Skin epidermis (tissue), 12 donors: ENCODE data around the gene LCAT.
"Not testable (repeated sequence)": the region's sequence is repeated elsewhere in the genome, so short reads cannot be mapped to it uniquely, and the experiment has no call there.

Experiments used
- H3K27ac ChIP-seq, 21 experiments: fragments of 200-600 bp; sonication (generic) in 11 of 21; one replicate each; pipeline ENCODE4 v1.5.0; 2020; ENCODE audit warnings: mild to moderate bottlenecking in 3 of 21, inconsistent platforms in 2 of 21, moderate library complexity in 2 of 21
- H3K4me3 ChIP-seq, 7 experiments: fragments of 200-600 bp; sonication (generic) in 2 of 7; one replicate each; pipeline ENCODE4 v1.5.0; 2020; ENCODE audit warnings: inconsistent platforms in 2 of 7, mild to moderate bottlenecking in 2 of 7, moderate library complexity in 1 of 7

The LCAT gene, protein sequence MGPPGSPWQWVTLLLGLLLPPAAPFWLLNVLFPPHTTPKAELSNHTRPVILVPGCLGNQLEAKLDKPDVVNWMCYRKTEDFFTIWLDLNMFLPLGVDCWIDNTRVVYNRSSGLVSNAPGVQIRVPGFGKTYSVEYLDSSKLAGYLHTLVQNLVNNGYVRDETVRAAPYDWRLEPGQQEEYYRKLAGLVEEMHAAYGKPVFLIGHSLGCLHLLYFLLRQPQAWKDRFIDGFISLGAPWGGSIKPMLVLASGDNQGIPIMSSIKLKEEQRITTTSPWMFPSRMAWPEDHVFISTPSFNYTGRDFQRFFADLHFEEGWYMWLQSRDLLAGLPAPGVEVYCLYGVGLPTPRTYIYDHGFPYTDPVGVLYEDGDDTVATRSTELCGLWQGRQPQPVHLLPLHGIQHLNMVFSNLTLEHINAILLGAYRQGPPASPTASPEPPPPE

GRCh38 chr16:67943619-67944504 lies at the start of gene LCAT:
TSS of gene LCAT (minus strand) at chr16:67944120. CDS start at chr16:67944101, 19 bp downstream.
- Histone ChIP-seq H3K27ac (peak within 1 kb of the TSS in 9 of 21 experiments; percentile 15 to 78 (median 61)), H3K4me3 (no peak within 1 kb of the TSS)

DNA sequence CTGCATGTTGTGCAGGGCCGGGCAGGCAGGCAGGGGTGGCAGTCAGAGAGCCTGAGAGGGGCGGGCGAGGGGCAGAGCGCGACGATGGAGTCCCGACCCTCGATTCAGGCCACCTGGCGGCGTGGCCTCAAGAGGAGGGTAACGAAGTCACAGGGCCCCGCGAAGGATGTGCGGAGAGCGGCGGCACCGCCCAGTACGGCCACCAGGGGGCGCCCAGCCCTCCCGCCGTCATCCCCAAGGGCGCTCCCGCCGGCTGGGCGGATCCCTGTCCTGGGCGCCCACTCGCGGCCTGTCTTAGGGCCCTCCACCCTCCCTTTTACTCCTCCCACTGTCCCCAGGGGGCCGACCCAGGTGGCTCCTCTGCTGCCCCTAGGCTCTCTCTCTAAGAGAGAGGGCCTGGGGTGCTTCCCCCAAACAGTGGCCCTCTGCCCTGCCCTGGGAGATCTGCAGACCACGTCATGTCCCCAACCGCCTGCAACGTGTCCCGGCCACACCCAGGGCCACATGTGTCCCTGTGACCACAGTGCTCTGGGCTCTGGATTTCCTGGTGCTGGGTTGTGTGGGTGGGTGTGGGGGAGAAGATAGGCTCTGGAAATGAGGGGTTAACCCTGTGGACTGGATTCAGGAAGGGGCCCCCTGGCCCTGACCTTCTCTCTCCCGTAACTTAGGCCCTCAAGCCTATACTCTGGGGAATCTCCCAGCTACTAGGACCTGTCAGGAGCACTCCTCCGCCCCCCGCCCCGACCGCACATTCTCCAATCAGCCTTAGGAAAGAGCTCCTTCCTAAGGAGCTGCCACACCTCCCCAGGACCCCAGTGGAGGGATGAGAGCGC lies 49.5 kb upstream of the LCAT start:
- Histone ChIP-seq H3K4me3 (peak overlapping the region in 5 of 7 experiments; percentile 16 to 32 (median 22)), H3K27ac (peak overlapping the region in 20 of 21 experiments; percentile 21 to 86 (median 78))

GRCh38 chr16:67992661-67993206 lies 48.8 kb upstream of the LCAT start:
- H3K27ac ChIP-seq, result peak overlapping the region in 14 of 21 experiments; percentile 72 to 86 (median 80)
- peak overlapping the region in 1 of 7 experiments; percentile 22 for H3K4me3 ChIP-seq

DNA sequence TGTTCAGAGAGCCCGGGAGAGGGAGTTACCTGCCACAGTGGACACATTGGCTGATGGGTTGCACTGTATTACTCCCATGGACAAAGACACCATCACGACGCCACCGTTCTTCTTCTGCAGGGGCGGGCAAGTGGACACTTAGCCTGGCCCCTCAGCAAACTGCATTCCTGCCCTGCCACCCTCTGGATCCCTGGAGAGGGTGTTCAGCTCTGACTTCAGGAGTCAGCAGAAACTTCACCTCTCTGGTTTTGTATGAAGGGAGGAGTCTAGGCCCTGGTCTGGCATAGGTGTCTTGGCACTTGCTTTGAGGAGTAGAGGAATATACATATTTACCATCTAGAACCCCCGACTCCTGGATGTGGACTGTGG lies 46.1 kb upstream of the LCAT start:
- no peak overlapping the region for H3K4me3 ChIP-seq
- H3K27ac ChIP-seq, result no peak overlapping the region

DNA sequence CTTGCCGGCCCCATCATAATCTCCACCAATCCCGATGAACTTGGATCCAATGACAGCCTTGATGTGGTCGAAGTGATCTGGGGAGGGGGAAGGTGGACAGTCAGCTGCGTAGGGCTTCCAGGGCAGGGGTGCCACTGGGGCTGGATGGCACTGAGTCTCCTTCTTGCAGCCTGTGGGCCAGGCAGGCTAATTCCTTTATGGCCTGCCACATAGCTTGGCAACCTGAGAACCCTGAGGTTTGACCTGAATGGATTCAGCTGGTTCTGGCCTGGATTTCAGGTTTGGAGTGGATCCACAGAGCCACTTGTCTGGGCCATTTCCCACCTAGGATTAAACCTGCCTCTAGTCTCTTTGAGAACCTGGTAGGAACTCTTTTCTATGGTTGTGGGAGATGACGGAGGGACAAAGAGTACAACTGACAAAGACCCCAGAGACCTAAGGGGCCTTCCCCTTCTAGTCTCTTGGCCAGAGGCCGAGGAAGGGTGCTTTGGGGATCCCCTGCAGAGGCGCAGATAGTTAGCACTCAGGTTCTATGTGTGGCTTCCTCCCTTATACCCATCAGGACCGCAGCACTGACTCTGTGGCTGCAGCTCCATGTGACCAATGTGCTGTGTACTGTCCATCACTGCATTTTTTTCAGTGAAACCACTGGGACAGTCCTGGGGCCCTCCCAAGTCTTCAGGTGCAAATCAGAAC lies 45.5 kb upstream of the LCAT start:
- H3K4me3 ChIP-seq, result no peak overlapping the region

DNA sequence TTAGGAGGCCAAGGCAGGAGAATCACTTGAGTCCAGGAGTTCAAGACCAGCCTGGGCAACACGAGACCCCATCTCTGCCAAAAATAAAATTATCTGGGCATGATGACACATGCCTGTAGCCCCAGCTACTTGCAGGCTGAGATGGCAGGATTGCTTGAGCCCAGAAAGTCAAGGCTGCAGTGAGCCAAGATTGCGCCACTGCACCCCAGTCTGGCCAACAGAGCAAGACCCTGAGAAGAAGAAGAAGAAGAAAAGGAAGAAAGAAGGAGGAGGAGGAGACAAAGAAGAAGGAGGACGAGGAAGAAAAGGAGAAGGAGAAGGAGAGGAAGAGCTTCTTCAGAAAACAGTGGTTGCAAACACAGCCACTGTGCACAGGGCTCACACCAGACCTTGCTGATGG lies 44.8 kb upstream of the LCAT start:
- H3K4me3 ChIP-seq, result no peak overlapping the region
- H3K27ac ChIP-seq, result no peak overlapping the region

More for the DNA sequence above, 45.5 kb upstream of the LCAT start:
- H3K27ac ChIP-seq, result no peak overlapping the region

GRCh38 chr16:67987460-67988160 lies 43.7 kb upstream of the LCAT start:
- Histone ChIP-seq H3K27ac (no peak overlapping the region), H3K4me3 (no peak overlapping the region)

GRCh38 chr16:67986949-67987348 lies 43.0 kb upstream of the LCAT start:
- no peak overlapping the region for H3K27ac ChIP-seq

DNA sequence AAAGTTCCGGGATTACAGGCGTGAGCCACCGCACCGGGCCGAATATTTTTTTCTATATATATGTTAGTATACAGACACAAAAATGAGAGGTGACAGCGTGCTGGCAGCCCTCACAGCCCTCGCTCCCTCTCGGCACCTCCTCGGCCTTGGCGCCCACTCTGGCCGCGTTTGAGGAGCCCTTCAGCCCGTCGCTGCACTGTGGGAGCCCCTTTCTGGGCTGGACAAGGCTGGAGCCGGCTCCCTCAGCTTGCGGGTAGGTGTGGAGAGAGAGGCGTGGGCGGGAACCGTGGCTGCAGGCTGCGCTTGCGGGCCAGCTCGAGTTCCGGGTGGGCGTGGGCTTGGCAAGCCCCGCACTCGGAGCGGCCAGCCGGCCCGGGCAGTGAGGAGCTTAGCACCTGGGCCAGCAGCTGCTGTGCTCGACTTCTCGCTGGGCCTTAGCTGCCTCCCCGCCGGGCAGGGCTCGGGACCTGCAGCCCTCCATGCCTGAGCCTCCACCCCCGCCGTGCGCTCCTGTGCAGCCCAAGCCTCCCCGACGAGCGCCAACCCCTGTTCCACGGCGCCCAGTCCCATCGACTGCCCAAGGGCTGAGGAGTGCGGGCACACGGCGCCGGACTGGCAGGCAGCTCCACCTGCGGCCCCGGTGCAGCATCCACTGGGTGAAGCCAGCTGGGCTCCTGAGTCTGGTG lies 38.2 kb upstream of the LCAT start:
- Histone ChIP-seq H3K4me3 (no peak overlapping the region), H3K27ac (no peak overlapping the region)

More at GRCh38 chr16:67986949-67987348, 43.0 kb upstream of the LCAT start:
- H3K4me3 ChIP-seq, result no peak overlapping the region

GRCh38 chr16:67979955-67980678 lies 36.2 kb upstream of the LCAT start, which contains the start of gene DPEP3:
TSS of gene DPEP3 (minus strand) at chr16:67980499. CDS start at chr16:67980380, 119 bp downstream.
- H3K4me3 ChIP-seq, result no peak within 1 kb of the TSS
- H3K27ac ChIP-seq, result no peak within 1 kb of the TSS

GRCh38 chr16:67977469-67978227 lies 33.7 kb upstream of the LCAT start:
- H3K4me3 ChIP-seq, result no peak overlapping the region
- no peak overlapping the region for H3K27ac ChIP-seq

DNA sequence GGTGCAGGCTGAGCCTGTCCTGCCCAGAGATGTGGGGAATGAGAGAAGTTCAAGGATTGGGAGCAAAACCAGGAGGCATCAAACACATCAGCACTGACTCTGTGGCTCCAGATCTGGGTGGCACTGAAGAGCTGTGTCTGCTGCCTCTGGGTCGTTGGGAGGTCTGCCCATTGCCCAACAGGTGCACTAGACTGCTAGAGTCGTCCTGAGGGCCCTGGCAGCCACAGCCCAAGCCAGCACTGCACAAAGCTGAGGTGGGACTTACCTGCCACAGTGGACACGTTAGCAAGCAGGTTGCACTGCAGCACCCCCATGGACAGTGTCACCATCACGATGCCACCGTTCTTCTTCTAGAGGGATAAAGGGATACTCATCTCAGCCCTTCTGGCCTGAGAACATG lies 33.1 kb upstream of the LCAT start:
- no peak overlapping the region for H3K4me3 ChIP-seq
- no peak overlapping the region for H3K27ac ChIP-seq

GRCh38 chr16:67976205-67976604 lies 32.3 kb upstream of the LCAT start:
- no peak overlapping the region for H3K27ac ChIP-seq
- H3K4me3 ChIP-seq, result no peak overlapping the region

GRCh38 chr16:67975321-67976105 lies 31.6 kb upstream of the LCAT start:
- Histone ChIP-seq H3K27ac (no peak overlapping the region), H3K4me3 (no peak overlapping the region)

DNA sequence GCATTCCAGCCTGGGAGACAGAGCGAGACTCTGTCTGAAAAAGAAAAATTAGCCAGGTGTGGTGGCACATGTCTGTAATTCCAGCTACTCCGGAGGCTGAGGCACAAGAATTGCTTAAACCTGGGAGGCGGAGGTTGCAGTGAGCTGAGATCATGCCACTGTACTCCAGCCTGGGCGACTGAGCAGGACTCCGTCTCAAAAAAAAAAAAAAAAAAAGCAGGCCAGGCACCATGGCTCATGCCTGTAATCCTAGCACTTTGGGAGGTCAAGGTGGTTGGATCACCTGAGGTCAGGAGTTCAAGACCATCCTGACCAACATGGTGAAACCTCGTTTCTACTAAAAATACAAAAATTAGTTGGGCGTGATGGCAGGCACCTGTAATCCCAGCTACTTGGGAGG lies 28.4 kb upstream of the LCAT start:
- not testable (repeated sequence) for H3K27ac ChIP-seq, H3K4me3 ChIP-seq
